Measurements from ENCODE around the gene MX1. TPM values are rescaled to one million over a fixed set of nuclear protein-coding genes. Genes with fewer than 3 reads are reported as not detected.

Gene MX1
- total RNA-seq, 1 donor from 2014 or later = 4.5 TPM

GRCh38 chr21:41393876-41394465 is 32.1 kb upstream of the MX1 start:
- Mint-ChIP-seq H3K9me3 (ENCODE audit: unreplicated experiment) (no peaks in the 10 kb centered on the region), H3K4me3 (ENCODE audit: unreplicated experiment) (peak overlapping the region; percentile 43), H3K27ac (ENCODE audit: unreplicated experiment) (no peak overlapping the region), H3K36me3 (ENCODE audit: low read depth, unreplicated experiment) (peaks cover 11% of the 10 kb centered on the region), H3K4me1 (ENCODE audit: unreplicated experiment) (peaks cover 12% of the 10 kb centered on the region), H3K27me3 (ENCODE audit: unreplicated experiment) (peaks cover 7% of the 10 kb centered on the region)
- no peak for DNase-seq (ENCODE audit: low spot score)
- TF ChIP-seq CTCF (IDR thresholded peaks at IDR 0.05; ENCODE audit: unreplicated experiment) = no peak

GRCh38 chr21:41396558-41397075 is 29.4 kb upstream of the MX1 start:
- no peak for DNase-seq (ENCODE audit: low spot score)
- Mint-ChIP-seq H3K36me3 (ENCODE audit: low read depth, unreplicated experiment) (peaks cover 11% of the 10 kb centered on the region), H3K4me3 (ENCODE audit: unreplicated experiment) (no peak overlapping the region)

GRCh38 chr21:41397471-41397891 is 28.6 kb upstream of the MX1 start:
- Mint-ChIP-seq H3K4me1 (ENCODE audit: unreplicated experiment) (peaks cover 12% of the 10 kb centered on the region), H3K36me3 (ENCODE audit: low read depth, unreplicated experiment) (peaks cover 11% of the 10 kb centered on the region), H3K9me3 (ENCODE audit: unreplicated experiment) (no peaks in the 10 kb centered on the region), H3K4me3 (ENCODE audit: unreplicated experiment) (no peak overlapping the region), H3K27ac (ENCODE audit: unreplicated experiment) (no peak overlapping the region), H3K27me3 (ENCODE audit: unreplicated experiment) (peaks cover 7% of the 10 kb centered on the region)
- no peak for TF ChIP-seq CTCF (IDR thresholded peaks at IDR 0.05; ENCODE audit: unreplicated experiment)
- no peak for DNase-seq (ENCODE audit: low spot score)

More at GRCh38 chr21:41396558-41397075, 29.4 kb upstream of the MX1 start:
- Mint-ChIP-seq H3K4me1 (ENCODE audit: unreplicated experiment) (peaks cover 12% of the 10 kb centered on the region), H3K27ac (ENCODE audit: unreplicated experiment) (no peak overlapping the region), H3K27me3 (ENCODE audit: unreplicated experiment) (peaks cover 7% of the 10 kb centered on the region), H3K9me3 (ENCODE audit: unreplicated experiment) (no peaks in the 10 kb centered on the region)
- TF ChIP-seq CTCF (IDR thresholded peaks at IDR 0.05; ENCODE audit: unreplicated experiment) = no peak

- no peak for DNase-seq (ENCODE audit: low spot score)
- H3K36me3 Mint-ChIP-seq (ENCODE audit: low read depth, unreplicated experiment) = peaks cover 11% of the 10 kb centered on the region
- H3K27me3 Mint-ChIP-seq (ENCODE audit: unreplicated experiment) = peaks cover 9% of the 10 kb centered on the region
Observed at GRCh38 chr21:41398251-41398650, 27.8 kb upstream of the MX1 start.

More at GRCh38 chr21:41398251-41398650, 27.8 kb upstream of the MX1 start:
- no peak overlapping the region for H3K27ac Mint-ChIP-seq (ENCODE audit: unreplicated experiment)
- no peaks in the 10 kb centered on the region for H3K9me3 Mint-ChIP-seq (ENCODE audit: unreplicated experiment)
- no peak for TF ChIP-seq CTCF (IDR thresholded peaks at IDR 0.05; ENCODE audit: unreplicated experiment)
- peaks cover 12% of the 10 kb centered on the region for H3K4me1 Mint-ChIP-seq (ENCODE audit: unreplicated experiment)
- no peak overlapping the region for H3K4me3 Mint-ChIP-seq (ENCODE audit: unreplicated experiment)
